ENCODE data around the gene NUP210. TPM values are rescaled to one million over a fixed set of nuclear protein-coding genes. Genes with fewer than 3 reads are reported as not detected.

Gene NUP210
- total and polyA plus RNA-seq, 3 donors from 2014 or later = 26.2 to 44.0 (median 37.4) TPM

GRCh38 chr3:13300546-13301285, 119.4 kb downstream of the NUP210 start:
- Histone ChIP-seq H3K27me3 (no peaks in the 10 kb centered on the region), H3K9me3 (no peaks in the 10 kb centered on the region), H3K4me3 (no peak overlapping the region), H3K4me1 (peaks cover 13% of the 10 kb centered on the region), H3K27ac (no peak overlapping the region), H3K36me3 (ENCODE audit: low read depth, missing control alignments) (no peaks in the 10 kb centered on the region)
- intact Hi-C loops (cut with DNase I; ENCODE audit: low total_unique reads) = no loop called here
- no peak for DNase-seq
- 77 to 95% methylated on average over 5 of the region's 5 CpGs for WGBS, 2 donors
- TF ChIP-seq POLR2A (IDR thresholded peaks at IDR 0.05) (no peak), CTCF (IDR thresholded peaks at IDR 0.05) (no peak)

- 82 to 86% methylated on average over 6 to 7 of the region's 7 CpGs for WGBS, 2 donors
- H3K36me3 ChIP-seq (ENCODE audit: low read depth, missing control alignments) = no peaks in the 10 kb centered on the region
- no peak for DNase-seq
- H3K27me3 ChIP-seq = no peaks in the 10 kb centered on the region
- H3K4me3 ChIP-seq = no peak overlapping the region
- intact Hi-C loops (cut with DNase I; ENCODE audit: low total_unique reads) = no loop called here
- no peak for TF ChIP-seq POLR2A (IDR thresholded peaks at IDR 0.05)
- no peak for TF ChIP-seq CTCF (IDR thresholded peaks at IDR 0.05)
- no peak overlapping the region for H3K27ac ChIP-seq
- H3K4me1 ChIP-seq = peaks cover 13% of the 10 kb centered on the region
- H3K9me3 ChIP-seq = no peaks in the 10 kb centered on the region
Observed at GRCh38 chr3:13299531-13300155, 120.5 kb downstream of the NUP210 start.

GRCh38 chr3:13296662-13297061, 123.5 kb downstream of the NUP210 start:
- Histone ChIP-seq H3K36me3 (ENCODE audit: low read depth, missing control alignments) (no peaks in the 10 kb centered on the region), H3K27me3 (no peaks in the 10 kb centered on the region), H3K27ac (no peak overlapping the region), H3K9me3 (no peaks in the 10 kb centered on the region), H3K4me1 (peaks cover 4% of the 10 kb centered on the region), H3K4me3 (no peak overlapping the region)
- TF ChIP-seq POLR2A (IDR thresholded peaks at IDR 0.05) (no peak), CTCF (IDR thresholded peaks at IDR 0.05) (no peak)
- DNase-seq = no peak
- 42% methylated on average over 6 of the region's 6 CpGs for WGBS, 2 donors
- intact Hi-C loops (cut with DNase I; ENCODE audit: low total_unique reads) = no loop called here

GRCh38 chr3:13294442-13295351, 125.4 kb downstream of the NUP210 start:
- TF ChIP-seq CTCF (IDR thresholded peaks at IDR 0.05) (no peak), POLR2A (IDR thresholded peaks at IDR 0.05) (no peak)
- no peaks in the 10 kb centered on the region for H3K9me3 ChIP-seq
- H3K4me3 ChIP-seq = no peak overlapping the region
- H3K4me1 ChIP-seq = peaks cover 18% of the 10 kb centered on the region
- 71 to 78% methylated on average over 18 of the region's 18 CpGs for WGBS, 2 donors
- no peak overlapping the region for H3K27ac ChIP-seq
- H3K27me3 ChIP-seq = no peaks in the 10 kb centered on the region
- intact Hi-C loops (cut with DNase I; ENCODE audit: low total_unique reads) = no loop called here
- no peaks in the 10 kb centered on the region for H3K36me3 ChIP-seq (ENCODE audit: low read depth, missing control alignments)
- no peak for DNase-seq

All from testis (tissue), 3 donors.